Right ventricle myocardium superior (tissue), 1 donor: ENCODE measurements around the gene AGAP9. TPM values are rescaled to one million over a fixed set of nuclear protein-coding genes. Genes with fewer than 3 reads are reported as not detected.
"Not testable (repeated sequence)": the region's sequence is repeated elsewhere in the genome, so short reads cannot be mapped to it uniquely, and the experiment has no call there.

ENCODE experiments used
- ATAC-seq: fragments of 200-7000 bp; cut with Tn5 transposase; one replicate; pipeline ENCODE4 v1.9.1; 2020; ENCODE audit warnings: mild to moderate bottlenecking; ENCODE audit not compliant: poor library complexity
- DNase-seq: peaks from one replicate; pipeline ENCODE4 v3.0.0-alpha.2; 2020
- intact Hi-C: fragments of 100-400 bp; cut with DNase I; formaldehyde crosslinking; loops from one replicate; pipeline ENCODE4 v1.11.2; 2022
- total RNA-seq: library from RNA; stranded (reverse); fragmentation: NEBNext Ultra II Directional; extraction: Animal tissue kit (Norgen Biotek cat#: 25700); gene quantifications from one replicate; pipeline ENCODE4 v1.2.1, GENCODE V29; 2021
- donor health status: DM: no; HTN: yes; CAD: no; lungs with severe emphysema.

The AGAP9 gene
- total RNA-seq, 1 donor from 2014 or later = 1.3 TPM

- peak; percentile 15 for DNase-seq
- intact Hi-C loops, ATAC-seq: not testable (repeated sequence)
These were observed 56.0 kb downstream of the AGAP9 start for GRCh38 chr10:47467458-47467857.

GRCh38 chr10:47465216-47465917 lies 58.1 kb downstream of the AGAP9 start:
- intact Hi-C loops, ATAC-seq: not testable (repeated sequence)
- peak; percentile 6 for DNase-seq

DNA sequence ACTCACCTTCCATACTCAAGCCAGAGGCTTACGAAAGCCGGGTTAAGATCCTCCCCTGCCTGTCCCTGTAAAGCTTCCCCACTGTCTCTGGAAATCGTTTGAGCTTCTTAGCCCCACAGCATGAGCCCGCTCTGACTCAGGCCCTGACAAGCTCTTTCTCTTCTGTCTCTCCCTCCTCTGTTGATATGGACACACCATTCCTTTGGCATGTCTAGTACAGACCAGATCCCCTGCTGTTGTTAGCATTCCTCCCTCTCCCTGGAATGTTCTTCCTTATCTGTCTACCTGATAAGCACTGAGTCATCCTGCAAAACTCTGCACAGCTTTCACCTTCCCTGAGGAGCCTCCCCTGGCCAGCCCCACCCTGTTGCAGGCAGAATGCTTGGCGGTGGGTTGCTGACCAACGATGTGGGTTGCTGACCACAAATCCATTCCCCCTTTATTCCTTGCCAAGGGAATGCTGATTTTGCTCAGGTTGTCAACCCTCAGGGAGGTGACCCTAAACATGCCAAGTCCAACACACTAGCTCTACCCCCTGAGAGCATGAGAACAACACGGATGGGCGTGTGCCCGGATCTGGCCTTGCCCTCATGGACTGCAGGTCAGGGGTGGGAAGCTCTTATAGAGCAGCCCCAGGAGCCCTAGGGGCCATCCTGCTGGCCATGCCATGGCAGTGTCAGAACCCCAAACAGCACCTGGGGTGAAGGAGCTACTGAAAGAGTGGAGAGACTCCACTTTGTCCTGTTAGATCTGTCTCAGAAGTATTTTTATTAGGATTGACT lies 60.7 kb downstream of the AGAP9 start:
- DNase-seq, intact Hi-C loops, ATAC-seq: not testable (repeated sequence)

DNA sequence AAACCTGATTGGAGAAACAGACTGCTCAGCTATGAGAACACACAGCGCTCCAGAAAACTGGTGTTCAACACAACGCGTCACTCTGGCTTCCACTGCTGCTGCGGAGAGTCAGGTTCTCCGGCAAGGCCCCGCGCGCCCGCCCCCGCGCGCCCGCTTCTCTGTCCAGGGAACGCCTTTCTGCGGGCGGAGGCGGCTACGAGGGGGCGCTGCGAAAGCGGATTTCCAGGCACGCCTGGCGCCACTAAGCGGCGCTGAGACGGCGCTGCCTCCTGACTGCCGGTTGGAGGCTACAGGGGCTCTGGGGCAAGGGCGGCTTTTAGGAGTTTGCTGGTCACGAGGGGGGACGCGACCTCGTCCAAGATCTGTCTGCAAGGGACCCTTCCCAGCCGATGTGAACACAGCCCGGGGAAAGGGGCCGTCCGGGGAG lies 62.2 kb downstream of the AGAP9 start:
- DNase-seq (peak; percentile 62), ATAC-seq (peak; percentile 96)
- intact Hi-C loops = not testable (repeated sequence)

DNA sequence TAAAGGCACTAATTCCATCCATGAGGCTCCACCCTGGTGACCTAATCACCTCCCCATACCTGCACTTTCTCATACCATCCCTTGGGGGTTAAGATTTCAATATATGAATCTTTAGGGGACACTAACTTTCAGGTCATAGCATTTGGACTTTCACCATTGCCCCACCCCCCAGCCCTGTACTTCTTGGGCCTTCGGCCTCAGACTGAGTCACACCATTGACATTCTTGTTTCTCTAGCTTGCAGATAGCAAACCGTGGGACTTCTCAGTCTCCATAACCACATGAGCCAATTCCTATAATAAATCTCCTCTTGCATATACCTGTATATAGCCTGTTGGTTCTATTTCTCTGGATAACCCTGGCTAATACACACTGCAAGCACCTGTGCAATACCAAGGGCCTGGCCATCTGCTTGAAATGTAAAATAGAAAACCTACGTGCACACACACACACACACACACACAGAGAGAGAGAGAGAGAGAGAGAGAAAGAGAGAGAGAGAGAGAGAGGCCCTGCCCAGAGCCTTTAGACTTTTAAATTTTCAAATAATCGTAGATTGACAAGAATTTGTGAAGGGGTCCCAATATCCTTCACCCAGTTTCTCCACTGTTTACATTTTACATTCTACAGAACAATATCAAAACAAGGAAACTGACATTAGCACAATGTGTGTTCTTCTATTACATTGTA lies 64.8 kb downstream of the AGAP9 start:
- intact Hi-C loops = no loop called here

DNA sequence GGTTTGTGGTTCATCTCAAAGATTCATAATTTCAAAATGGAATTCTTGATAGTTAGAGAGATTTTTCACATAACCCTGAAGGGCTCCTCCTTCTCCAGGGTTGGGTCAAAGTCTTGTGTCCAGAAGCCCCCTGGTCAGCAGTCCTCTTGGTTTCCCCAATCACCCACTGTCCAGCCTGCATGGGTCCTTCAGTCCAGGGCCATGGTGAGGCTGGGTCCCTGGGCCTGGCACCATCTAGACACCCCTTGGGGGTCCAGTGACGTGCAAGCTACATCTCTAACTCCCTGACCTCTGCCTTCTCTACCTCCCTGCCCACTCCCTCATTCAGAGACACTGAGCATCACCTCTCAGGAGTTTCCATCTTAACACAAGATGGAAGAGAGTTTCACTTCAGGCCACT lies 65.6 kb downstream of the AGAP9 start:
- ATAC-seq = no peak
- no peak for DNase-seq
- intact Hi-C loops = no loop called here

More for the DNA sequence above, 64.8 kb downstream of the AGAP9 start:
- no peak for ATAC-seq
- no peak for DNase-seq

- intact Hi-C loops = no loop called here
- DNase-seq (no peak), ATAC-seq (no peak)
These were observed 66.0 kb downstream of the AGAP9 start for GRCh38 chr10:47457528-47457820.

DNA sequence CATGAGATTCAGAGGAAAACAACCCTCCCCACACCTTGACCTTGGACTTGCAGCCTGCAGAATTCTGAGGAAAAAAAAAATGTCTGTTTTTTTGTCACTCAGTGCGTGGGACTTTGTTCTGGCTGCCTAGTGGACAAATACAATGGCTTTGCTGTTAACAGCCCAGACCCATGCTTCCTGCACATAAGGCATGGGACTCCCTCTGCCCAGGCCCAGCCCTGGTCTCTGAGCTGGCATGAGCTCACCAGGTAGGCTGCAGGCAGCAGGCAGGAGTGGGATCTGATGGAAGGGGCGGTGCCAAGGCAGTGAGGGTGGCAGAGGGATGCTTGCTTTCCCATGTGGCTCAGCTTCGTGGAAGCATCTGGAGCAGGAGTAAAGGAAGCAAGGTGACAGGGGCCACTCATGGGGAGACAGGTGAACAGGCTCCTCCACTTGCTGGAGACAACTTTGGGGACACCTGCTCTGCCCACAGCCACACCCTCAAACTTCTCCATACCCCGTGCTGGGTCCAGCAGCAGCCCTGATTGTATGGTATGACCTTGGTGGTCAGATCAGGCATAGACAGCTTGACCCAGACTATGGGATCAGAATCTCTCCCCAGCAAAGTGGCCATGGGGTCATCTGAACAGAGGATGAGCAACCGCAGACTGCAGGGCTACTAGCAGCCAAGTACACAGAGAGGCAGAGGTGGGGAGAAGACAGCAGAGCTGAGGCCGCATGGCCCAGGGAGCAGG lies 66.5 kb downstream of the AGAP9 start:
- ATAC-seq (no peak), DNase-seq (no peak)
- intact Hi-C loops = no loop called here

- DNase-seq (no peak), ATAC-seq (no peak)
- intact Hi-C loops = no loop called here
These were observed 67.2 kb downstream of the AGAP9 start for GRCh38 chr10:47456079-47456785.

DNA sequence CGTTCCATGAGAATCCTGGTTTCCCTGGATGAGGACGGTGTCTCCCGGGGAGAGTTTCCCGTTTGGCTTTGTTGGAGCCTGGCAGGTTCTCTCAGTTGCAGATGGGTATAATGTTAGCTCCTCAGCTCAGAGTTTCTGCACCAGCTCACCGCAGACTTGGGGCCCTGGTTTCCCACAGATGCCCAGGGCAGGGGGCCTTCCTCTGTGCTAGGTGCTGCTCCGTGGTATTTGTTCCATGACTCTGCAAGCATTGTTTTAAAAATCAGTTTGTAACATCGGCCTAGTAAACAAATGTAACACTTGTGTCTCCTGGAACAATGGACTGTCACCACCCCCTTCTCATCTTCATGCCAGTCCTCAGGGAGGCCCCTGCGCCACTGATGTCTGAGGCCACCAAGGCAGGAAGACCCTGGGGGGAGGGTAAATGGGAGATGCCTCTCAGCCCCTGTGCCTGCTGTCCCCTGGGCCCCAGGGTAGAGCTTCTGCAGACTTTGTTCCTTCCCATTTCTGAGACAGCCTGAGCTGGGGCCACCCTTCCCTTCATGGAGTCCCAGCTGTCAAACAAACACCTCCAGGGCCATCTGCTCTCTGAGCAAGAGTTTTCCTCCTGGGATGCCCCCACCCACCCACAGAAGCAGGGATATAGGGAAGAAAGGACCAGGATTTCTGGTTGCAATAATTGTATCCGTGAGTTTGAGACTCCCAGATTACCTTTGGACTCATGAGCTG lies 67.9 kb downstream of the AGAP9 start:
- intact Hi-C loops, DNase-seq, ATAC-seq: not testable (repeated sequence)

DNA sequence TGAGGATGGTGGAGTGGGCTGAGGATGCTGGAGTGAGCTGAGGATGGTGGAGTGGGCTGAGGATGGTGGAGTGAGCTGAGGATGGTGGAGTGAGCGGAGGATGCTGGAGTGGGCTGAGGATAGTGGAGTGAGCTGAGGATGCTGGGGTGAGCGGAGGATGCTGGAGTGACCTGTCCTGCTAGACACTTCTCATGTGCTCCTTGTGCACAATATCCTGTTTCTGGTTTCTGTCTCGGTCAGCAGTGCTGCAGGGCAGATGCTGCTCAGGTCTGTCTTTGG lies 68.7 kb downstream of the AGAP9 start:
- ATAC-seq = no peak
- intact Hi-C loops = no loop called here
- no peak for DNase-seq

GRCh38 chr10:47454008-47454779 lies 69.2 kb downstream of the AGAP9 start:
- intact Hi-C loops = no loop called here
- DNase-seq = no peak
- ATAC-seq = no peak

- no peak for ATAC-seq
- DNase-seq = no peak
- intact Hi-C loops = no loop called here
These were observed 70.1 kb downstream of the AGAP9 start for GRCh38 chr10:47453141-47454007.

GRCh38 chr10:47452495-47453140 lies 70.8 kb downstream of the AGAP9 start:
- intact Hi-C loops = no loop called here
- ATAC-seq = no peak
- DNase-seq = no peak

- DNase-seq = no peak
- no peak for ATAC-seq
- intact Hi-C loops = no loop called here
These were observed 71.4 kb downstream of the AGAP9 start for GRCh38 chr10:47451998-47452494.
